Activated T-helper 1 cell treated with Interleukin-2 at 50 U/mL for 16 hours (primary cell): ENCODE results near the gene RPAP2.
"Not testable (repeated sequence)": the region's sequence is repeated elsewhere in the genome, so short reads cannot be mapped to it uniquely, and the experiment has no call there.

ENCODE experiments used
- DNase-seq: peaks from one replicate; pipeline ENCODE4 v3.0.0-alpha.2; 2020; ENCODE audit warnings: low read depth

Gene RPAP2

GRCh38 chr1:92376345-92376744, 77.5 kb downstream of the RPAP2 start:
- no peak for DNase-seq

DNA sequence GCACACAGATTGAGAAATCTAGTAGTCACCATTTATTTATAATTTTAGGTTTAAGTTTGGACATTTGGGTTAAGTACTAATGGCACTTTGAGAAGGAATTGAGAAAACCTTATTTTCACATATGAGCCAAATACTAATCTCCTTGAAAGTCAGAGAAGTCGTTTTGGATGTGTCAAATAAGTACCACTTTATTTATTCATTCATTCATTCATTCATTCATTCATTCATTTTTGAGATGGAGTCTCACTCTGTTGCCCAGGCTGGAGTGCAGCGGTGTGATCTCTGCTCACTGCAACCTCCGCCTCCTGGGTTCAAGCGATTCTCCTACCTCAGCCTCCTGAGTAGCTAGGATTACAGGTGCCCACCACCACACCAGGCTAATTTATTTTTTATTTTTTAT, 79.1 kb downstream of the RPAP2 start:
- not testable (repeated sequence) for DNase-seq

DNA sequence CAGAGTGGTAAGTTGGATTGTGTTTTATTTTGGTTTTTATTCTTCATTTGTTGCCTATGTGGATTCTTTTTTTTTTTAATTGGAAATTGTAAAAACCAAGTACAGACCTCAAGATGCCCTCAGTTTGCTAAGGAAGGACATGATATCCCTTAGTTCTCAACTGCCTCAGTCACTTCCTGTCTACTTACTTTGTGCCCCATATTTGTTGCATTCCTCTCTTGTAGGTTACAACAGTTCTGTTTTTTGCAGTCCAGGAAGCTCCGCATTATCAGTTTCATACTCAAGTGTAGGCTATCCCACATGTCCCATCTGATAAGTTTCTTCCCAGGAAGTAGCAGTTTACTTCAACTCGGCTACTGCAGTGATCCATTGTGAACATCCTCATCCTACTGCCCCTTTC, 82.0 kb downstream of the RPAP2 start:
- DNase-seq: no peak

DNA sequence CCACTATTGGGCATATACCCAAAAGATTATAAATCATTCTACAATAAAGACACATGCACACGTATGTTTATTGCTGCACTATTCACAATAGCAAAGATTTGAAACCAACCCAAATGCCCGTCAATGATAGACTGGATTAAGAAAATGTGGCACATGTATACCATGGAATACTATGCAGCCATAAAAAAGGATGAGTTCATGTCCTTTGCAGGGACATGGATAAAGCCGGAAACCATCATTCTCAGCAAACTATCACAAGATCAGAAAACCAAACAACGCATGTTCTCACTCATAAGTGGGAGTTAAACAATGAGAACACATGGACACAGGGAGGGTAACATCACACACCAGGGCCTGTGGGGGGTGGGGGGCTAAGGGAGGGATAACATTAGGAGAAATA, 95.1 kb downstream of the RPAP2 start:
- DNase-seq: not testable (repeated sequence)

- DNase-seq: no peak
Measured at GRCh38 chr1:92398519-92398918, 99.7 kb downstream of the RPAP2 start.

- no peak for DNase-seq
Measured at GRCh38 chr1:92399076-92399475, 100.2 kb downstream of the RPAP2 start.

GRCh38 chr1:92404661-92405060, 105.8 kb downstream of the RPAP2 start:
- DNase-seq: no peak

GRCh38 chr1:92408825-92409224, 110.0 kb downstream of the RPAP2 start:
- no peak for DNase-seq

DNA sequence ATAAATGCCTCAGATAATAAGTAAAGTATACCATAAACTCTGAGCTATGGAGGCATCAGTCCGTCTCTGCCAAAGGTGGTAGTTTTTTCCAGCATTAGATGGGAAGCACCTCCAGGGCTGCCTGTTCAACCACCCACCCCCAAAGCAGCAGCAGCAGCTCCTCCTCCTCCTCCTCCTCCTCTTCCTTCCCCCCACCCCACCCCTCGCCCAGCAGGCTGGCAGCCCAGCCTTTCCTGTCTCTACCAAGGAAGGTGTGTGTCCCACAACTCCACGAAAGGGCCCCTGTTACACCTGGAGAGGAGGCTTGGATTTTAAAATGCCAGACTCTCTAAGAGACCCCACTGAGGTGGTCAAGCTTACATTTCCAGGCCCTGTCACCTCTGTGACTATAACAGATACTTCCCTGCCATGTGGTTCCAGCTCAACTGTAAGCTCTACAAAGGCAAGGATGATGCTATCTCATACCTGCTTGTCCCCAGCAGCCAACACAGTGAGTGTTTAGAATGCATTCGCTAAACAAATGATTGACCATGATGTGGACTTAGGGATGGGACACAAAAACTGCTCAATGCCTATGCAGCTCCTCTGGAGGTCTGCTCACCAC, 111.2 kb downstream of the RPAP2 start:
- DNase-seq: no peak

DNA sequence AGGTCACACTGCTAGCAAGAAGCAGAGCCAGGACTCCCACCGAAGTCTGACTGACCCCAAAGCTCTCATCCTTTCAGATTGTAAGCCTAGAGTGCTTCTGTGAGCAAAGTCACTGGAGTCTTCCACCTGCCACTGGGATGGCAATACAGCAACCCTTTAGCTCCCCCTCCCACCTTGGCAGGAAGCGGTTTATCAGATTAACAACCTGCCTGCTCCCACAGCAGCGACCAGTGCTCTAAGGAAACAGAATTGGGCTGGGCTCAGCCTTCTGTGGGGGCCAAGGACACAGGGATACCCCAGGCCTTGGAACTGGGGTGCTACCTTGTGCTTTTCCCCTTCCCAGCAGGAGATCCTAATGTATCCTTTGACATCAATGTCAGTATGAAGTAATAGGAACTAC, 111.8 kb downstream of the RPAP2 start:
- DNase-seq: no peak

DNA sequence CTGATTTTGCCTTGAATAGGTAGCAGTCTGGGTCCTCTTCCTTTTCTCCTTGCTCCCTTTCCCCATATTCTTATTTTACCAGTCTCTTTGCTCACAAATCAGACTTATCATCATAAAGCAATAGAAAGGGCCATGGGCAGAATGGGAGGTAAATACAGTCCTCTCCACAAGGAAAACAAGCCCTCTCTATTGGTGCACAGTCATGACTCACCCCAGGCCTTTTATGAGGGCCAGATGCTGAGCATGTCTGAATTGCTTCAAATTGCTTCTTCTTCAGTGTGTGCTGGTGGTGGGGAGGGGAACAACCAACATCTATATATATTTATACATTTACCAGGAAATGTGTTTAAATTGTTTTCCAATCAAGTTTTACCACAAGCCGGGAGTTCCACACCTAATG, 112.7 kb downstream of the RPAP2 start:
- DNase-seq: no peak

DNA sequence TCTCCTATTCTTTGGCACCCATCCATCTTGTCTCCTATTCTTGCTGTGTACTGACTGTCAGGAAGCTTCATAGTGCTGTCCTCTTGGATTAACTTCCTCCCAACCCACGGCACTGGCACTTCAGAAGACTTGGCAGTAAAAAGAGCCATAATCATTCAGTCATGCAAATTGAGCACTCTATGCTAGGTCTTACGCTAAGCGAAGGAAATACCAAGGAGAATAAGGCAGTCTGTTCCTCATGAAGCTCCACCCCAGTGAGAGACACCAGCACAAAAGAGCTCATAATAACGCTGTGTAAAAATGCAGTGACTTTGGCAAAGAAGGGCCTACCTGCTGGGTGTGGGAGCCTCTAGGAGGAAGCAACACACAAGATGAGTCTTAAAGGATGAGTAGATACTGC, 120.8 kb downstream of the RPAP2 start:
- DNase-seq: no peak

- no peak for DNase-seq
Measured at GRCh38 chr1:92424381-92424780, 125.5 kb downstream of the RPAP2 start.

DNA sequence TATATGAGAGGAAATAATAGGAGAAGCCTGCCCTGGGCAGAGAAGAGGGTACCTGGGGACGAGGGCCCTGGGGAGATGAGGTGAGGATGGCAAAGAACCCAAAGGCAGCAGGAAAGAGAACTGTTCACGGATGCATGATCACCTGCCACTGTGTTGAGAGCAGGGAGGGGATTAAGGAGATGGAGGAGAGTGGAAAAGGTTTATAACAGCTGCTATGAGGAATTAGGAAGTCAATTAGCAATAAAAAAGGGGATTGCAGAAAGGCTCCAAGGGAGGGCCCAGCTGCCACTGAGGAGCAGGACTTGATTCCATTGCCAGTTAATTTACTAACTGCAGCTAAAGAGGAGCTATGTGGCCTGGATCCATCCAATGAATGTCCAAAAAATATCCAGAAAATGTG, 126.8 kb downstream of the RPAP2 start:
- DNase-seq: no peak

GRCh38 chr1:92430030-92430429, 131.2 kb downstream of the RPAP2 start:
- DNase-seq: no peak

DNA sequence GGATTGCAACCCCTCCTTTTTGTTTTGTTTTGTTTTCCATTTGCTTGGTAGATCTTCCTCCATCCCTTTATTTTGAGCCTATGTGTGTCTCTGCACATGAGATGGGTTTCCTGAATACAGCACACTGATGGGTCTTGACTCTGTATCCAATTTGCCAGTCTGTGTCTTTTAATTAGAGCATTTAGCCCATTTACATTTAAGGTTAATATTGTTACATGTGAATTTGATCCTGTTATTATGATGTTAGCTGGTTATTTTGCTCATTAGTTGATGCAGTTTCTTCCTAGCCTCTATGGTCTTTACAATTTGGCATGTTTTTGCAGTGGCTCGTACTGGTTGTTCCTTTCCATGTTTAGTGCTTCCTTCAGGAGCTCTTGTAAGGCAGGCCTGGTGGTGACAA, 135.7 kb downstream of the RPAP2 start:
- DNase-seq: not testable (repeated sequence)

- DNase-seq: no peak
Measured at GRCh38 chr1:92439291-92439690, 140.4 kb downstream of the RPAP2 start.

GRCh38 chr1:92441316-92441696, 142.4 kb downstream of the RPAP2 start:
- no peak for DNase-seq

DNA sequence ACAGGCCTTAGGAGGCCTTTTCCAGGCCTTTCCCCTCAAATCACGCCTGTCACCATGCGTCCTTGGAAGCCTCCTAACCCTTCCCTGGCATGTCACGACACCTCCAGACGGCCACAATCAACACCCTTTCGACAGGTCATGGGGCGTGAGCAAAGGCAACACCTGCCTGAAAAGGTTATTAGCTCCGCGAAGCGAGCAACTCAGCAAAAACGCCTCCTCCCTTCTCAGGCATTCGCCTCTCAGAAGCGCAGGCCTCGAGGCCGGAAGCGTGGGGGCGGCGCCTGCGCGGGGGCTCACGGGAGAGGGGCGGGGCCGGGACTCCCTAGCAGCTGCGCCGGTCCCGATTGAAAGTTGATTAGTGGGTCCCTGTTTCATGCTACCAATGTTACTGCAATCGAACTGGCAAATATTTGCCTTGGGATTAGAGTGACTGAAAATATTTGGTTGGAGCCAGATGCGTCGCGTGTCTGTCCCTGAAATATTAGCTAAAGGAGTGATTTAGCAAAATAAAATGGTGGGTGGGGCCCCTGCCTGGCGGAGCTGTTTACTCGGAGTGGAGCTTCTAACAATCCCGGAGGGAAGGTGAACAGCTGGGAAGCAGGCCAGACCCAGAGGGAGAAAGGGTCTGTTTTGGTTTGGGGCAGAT, 143.0 kb downstream of the RPAP2 start:
- no peak for DNase-seq

GRCh38 chr1:92442351-92442750, 143.5 kb downstream of the RPAP2 start:
- DNase-seq: no peak

- DNase-seq: no peak
Measured at GRCh38 chr1:92443893-92444292, 145.0 kb downstream of the RPAP2 start.

DNA sequence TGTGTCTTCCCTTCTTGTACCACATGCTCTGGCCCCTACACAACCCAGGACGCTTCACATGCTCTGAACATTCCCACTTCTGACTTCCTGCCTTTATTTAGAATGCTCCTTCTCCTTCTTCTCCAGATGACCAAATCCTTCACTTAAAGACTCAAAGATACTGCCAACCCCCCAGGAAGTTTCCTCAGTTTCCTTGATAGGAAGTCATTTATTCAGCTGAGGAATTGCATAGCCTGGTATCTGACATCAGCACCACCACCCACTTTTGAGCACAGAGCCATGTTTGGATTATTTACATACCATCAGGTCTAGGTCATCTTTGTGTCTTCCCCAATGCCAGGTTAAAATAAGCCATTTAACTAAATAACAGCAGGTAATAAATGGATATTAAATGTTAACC, 145.5 kb downstream of the RPAP2 start:
- no peak for DNase-seq

DNA sequence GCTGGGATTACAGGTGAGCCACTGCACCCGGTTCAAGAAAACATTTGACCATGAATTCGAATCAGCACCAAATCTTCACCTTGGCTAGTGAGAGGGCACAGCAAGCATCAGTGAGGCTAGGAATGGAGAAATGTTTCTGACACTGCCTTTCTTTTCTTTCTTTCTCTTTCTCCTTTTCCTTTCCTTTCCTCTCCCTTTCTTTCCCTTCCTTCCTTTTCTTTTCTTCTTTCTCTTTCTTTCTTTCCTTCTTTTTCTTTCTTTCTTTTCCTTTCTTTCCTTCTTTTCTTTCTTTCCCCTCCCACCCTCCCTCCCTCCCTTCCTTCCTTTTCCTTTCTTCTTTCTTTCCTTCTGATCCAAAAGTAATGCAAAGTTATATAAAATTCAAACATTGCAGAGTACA, 147.0 kb downstream of the RPAP2 start:
- DNase-seq: no peak

DNA sequence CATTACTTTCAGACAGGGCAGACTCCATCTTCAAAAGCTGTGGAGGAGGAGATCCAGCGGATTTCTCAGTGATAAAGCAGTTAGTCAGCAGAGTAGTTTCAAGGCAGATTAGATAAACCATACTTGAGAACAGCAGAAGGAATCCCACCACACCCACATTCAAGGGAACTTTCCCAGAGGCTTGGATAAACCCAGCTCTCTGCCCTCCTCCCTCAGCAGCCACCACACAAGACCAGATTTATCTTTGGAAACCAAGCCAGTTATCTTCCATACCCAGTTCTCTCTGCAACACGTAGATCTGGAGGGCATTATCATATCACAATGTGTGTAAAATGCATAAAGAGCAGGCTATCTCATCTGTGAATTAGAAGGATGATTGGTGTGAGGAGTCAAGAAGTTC, 147.7 kb downstream of the RPAP2 start:
- no peak for DNase-seq
